Activated naive CD8-positive, alpha-beta T cell treated with anti-CD3 and anti-CD28 coated beads, Interleukin-2, amount 50 U/mL, for 24 hours (primary cell): ENCODE measurements around the gene UBE2J1.
A peak's percentile ranks its signal among the peaks of the same experiment; 100 is the strongest.

ENCODE experiments used
- ATAC-seq: fragments of 150-1000 bp; cut with Tn5 transposase; one replicate; pipeline ENCODE4 v1.10.0; 2021
- DNase-seq: peaks from one replicate; pipeline ENCODE4 v3.0.0; 2021
- H3K27ac Mint-ChIP-seq: one replicate; pipeline ENCODE4 v1.8.0; 2021; ENCODE audit warnings: mild to moderate bottlenecking, mixed read lengths
- H3K27me3 Mint-ChIP-seq: one replicate; pipeline ENCODE4 v1.8.0; 2021; ENCODE audit warnings: mixed read lengths
- H3K36me3 Mint-ChIP-seq: one replicate; pipeline ENCODE4 v1.8.0; 2021; ENCODE audit warnings: low read depth, mixed read lengths
- H3K4me1 Mint-ChIP-seq: one replicate; pipeline ENCODE4 v1.8.0; 2021; ENCODE audit warnings: mixed read lengths
- H3K4me3 Mint-ChIP-seq: one replicate; pipeline ENCODE4 v1.8.0; 2021; ENCODE audit warnings: mild to moderate bottlenecking, moderate library complexity, mixed read lengths
- H3K9me3 Mint-ChIP-seq: one replicate; pipeline ENCODE4 v1.8.0; 2021; ENCODE audit warnings: mixed read lengths

UBE2J1 gene

GRCh38 chr6:89278956-89279355, 73.6 kb downstream of the UBE2J1 start:
- Mint-ChIP-seq H3K4me1 (peaks cover 2% of the 10 kb centered on the region), H3K9me3 (no peaks in the 10 kb centered on the region), H3K36me3 (no peaks in the 10 kb centered on the region), H3K27me3 (no peaks in the 10 kb centered on the region), H3K27ac (no peak overlapping the region), H3K4me3 (no peak overlapping the region)
- no peak for DNase-seq
- ATAC-seq = peak; percentile 27
